ENCODE results near the gene UGT1A5.

- TF ChIP-seq CTCF (IDR thresholded peaks at IDR 0.05) (no peak), POLR2A (IDR thresholded peaks at IDR 0.05) (no peak)
Observed at GRCh38 chr2:233706720-233707119, 6.0 kb upstream of the UGT1A5 start.
